Measurements from ENCODE around the gene PGGHG.
A peak's percentile ranks its signal among the peaks of the same experiment; 100 is the strongest.

The PGGHG gene

DNA sequence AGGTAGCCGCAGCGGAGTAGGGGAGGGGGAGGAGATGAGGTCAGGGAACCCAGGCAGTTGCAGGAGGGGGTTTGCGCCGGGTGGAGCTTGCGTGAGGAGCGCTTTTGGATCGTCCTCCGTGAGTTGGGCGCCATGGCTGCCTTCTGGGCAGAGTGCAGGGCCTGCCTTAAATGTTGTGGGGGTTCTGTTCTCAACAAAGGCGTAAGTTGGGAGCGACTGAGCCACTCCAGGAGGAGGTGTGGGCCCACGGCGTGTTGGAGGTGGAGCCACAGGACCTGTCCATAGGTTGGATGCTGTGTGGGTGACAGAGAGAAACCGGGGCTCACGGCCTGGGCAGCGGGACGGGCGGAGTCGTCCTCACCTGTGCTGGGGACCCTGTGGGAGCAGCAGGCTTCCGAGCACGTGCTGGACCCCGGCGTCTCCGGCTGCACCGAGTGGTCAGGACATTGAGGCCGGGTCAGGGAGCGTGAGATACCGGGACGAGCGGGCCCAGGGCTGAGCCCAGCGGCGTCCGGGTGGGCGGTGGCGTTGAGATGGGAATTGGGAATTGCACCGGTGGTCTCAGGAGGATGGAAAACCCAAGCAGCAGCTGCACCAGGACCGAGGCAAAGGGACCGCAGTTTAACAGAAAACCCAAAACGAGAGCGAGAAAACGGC is 977 bp upstream of the PGGHG start:
- Histone ChIP-seq H3K27me3 (ENCODE audit: control insufficient read depth in 1 of 2, insufficient read depth in 2 of 2, low read length in 2 of 2) (peaks cover 13% of the 10 kb centered on the region in 2 donors), H3K9me3 (ENCODE audit: control insufficient read depth in 2 of 2, low read length in 2 of 2) (no peaks in the 10 kb centered on the region), H3K36me3 (ENCODE audit: control insufficient read depth in 2 of 2, insufficient read depth in 2 of 2, low read length in 2 of 2) (no peaks in the 10 kb centered on the region), H3K4me3 (ENCODE audit: low read length in 2 of 2) (peak overlapping the region; percentile 47 to 77), H3K4me1 (ENCODE audit: control insufficient read depth, insufficient read depth, low read length) (peaks cover 16% of the 10 kb centered on the region), H3K9ac (ENCODE audit: low read length in 2 of 2) (peak overlapping the region; percentile 35 to 60), H3K27ac (ENCODE audit: low read length) (no peak overlapping the region)

DNA sequence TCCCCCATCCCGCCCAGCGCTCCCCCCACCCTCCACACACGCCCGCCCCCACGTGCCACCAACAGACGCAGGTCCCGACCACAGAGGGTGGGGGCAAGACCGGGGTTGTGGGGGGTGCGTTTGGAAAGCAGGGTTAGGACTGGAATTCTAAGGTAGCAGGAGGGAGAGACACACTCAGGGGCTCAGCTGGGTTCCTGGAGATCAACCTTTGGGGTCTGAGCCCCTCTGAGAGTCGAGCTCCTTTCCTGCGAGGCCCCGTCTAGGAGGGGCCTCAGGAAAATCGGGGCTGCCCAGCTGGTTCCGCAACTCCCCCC is 429 bp downstream of the PGGHG start:
- Histone ChIP-seq H3K4me3 (ENCODE audit: low read length in 2 of 2) (peak overlapping the region in 1 of 2 donors; percentile 54), H3K27me3 (ENCODE audit: control insufficient read depth in 1 of 2, insufficient read depth in 2 of 2, low read length in 2 of 2) (peaks cover 5 to 6% of the 10 kb centered on the region in 2 donors), H3K27ac (ENCODE audit: low read length) (no peak overlapping the region), H3K36me3 (ENCODE audit: control insufficient read depth in 2 of 2, insufficient read depth in 2 of 2, low read length in 2 of 2) (no peaks in the 10 kb centered on the region), H3K4me1 (ENCODE audit: control insufficient read depth, insufficient read depth, low read length) (peaks cover 16% of the 10 kb centered on the region), H3K9me3 (ENCODE audit: control insufficient read depth in 2 of 2, low read length in 2 of 2) (no peaks in the 10 kb centered on the region), H3K9ac (ENCODE audit: low read length in 2 of 2) (peak overlapping the region in 1 of 2 donors; percentile 33)

DNA sequence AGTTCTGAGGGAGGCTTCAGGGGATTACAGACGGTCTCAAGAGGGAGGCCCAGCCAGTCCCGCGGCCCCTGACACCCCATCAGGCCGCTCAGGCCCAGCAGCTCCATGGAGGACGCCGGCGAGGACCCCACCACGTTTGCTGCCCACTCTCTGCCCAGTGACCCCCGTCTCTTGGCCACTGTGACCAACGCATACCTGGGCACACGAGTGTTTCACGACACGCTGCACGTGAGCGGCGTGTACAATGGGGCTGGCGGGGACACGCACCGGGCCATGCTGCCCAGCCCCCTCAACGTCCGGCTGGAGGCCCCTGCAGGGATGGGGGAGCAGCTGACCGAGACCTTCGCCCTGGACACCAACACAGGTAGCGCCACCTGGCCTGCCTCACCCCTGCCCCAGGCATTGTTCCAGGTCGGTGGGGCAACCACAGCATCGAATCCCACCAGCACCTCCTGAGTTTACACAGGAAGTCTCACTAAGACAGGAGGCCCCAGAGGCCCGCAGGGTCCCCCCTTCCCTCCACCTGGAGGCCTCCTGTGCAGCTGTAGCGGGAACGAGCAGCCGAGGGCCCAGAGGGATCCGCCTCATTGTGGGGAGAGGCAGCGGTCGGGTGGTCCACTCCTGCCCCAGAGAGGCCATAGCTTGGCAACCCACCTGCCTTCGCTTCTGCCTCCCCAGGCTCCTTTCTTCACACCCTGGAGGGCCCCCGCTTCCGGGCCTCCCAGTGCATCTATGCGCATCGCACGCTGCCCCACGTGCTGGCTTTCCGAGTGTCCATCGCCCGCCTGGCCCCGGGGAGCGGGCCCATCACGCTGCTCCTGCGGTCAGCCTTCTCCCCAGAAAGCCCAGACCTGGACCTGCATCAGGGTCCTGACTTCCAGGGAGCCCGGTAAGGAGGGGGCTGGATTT is 1.0 kb downstream of the PGGHG start:
- no peaks in the 10 kb centered on the region for H3K9me3 ChIP-seq (ENCODE audit: control insufficient read depth in 2 of 2, low read length in 2 of 2)
- H3K27me3 ChIP-seq (ENCODE audit: control insufficient read depth in 1 of 2, insufficient read depth in 2 of 2, low read length in 2 of 2): peaks cover 3 to 6% of the 10 kb centered on the region in 2 donors
- H3K36me3 ChIP-seq (ENCODE audit: control insufficient read depth in 2 of 2, insufficient read depth in 2 of 2, low read length in 2 of 2): no peaks in the 10 kb centered on the region
- H3K4me1 ChIP-seq (ENCODE audit: control insufficient read depth, insufficient read depth, low read length): peaks cover 16% of the 10 kb centered on the region
- peak overlapping the region in 1 of 2 donors; percentile 54 for H3K4me3 ChIP-seq (ENCODE audit: low read length in 2 of 2)
- no peak overlapping the region for H3K27ac ChIP-seq (ENCODE audit: low read length)
- peak overlapping the region in 1 of 2 donors; percentile 33 for H3K9ac ChIP-seq (ENCODE audit: low read length in 2 of 2)

DNA sequence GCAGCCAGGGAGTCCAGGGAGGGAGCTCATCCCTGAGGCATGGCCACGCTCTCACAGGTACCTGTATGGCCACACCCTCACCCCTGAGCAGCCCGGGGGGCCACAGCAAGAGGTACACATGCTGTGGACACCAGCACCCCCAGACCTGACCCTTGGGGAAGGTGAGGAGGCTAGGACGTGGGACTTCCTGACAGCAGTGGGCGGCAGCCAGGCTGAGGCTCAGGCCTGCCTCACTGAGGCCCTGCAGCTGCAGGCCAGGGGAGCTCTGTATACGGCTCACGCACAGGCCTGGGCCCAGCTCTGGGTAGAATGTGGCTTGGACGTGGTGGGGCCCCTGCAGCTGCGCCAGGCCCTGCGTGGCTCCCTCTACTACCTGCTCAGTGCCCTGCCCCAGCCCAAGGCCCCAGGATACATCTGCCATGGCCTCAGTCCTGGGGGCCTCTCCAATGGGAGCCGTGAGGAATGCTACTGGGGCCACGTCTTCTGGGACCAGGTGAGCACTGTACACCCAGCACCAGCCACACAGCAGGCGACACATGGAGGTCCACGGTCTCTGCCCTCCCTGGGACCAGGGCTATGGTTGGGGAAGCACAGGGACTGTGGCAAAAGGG is 1.8 kb downstream of the PGGHG start:
- Histone ChIP-seq H3K27ac (ENCODE audit: low read length) (no peak overlapping the region), H3K9me3 (ENCODE audit: control insufficient read depth in 2 of 2, low read length in 2 of 2) (no peaks in the 10 kb centered on the region), H3K36me3 (ENCODE audit: control insufficient read depth in 2 of 2, insufficient read depth in 2 of 2, low read length in 2 of 2) (no peaks in the 10 kb centered on the region), H3K27me3 (ENCODE audit: control insufficient read depth in 1 of 2, insufficient read depth in 2 of 2, low read length in 2 of 2) (peaks cover 0 to 4% of the 10 kb centered on the region in 2 donors), H3K4me3 (ENCODE audit: low read length in 2 of 2) (no peak overlapping the region), H3K9ac (ENCODE audit: low read length in 2 of 2) (no peak overlapping the region), H3K4me1 (ENCODE audit: control insufficient read depth, insufficient read depth, low read length) (peaks cover 16% of the 10 kb centered on the region)

DNA sequence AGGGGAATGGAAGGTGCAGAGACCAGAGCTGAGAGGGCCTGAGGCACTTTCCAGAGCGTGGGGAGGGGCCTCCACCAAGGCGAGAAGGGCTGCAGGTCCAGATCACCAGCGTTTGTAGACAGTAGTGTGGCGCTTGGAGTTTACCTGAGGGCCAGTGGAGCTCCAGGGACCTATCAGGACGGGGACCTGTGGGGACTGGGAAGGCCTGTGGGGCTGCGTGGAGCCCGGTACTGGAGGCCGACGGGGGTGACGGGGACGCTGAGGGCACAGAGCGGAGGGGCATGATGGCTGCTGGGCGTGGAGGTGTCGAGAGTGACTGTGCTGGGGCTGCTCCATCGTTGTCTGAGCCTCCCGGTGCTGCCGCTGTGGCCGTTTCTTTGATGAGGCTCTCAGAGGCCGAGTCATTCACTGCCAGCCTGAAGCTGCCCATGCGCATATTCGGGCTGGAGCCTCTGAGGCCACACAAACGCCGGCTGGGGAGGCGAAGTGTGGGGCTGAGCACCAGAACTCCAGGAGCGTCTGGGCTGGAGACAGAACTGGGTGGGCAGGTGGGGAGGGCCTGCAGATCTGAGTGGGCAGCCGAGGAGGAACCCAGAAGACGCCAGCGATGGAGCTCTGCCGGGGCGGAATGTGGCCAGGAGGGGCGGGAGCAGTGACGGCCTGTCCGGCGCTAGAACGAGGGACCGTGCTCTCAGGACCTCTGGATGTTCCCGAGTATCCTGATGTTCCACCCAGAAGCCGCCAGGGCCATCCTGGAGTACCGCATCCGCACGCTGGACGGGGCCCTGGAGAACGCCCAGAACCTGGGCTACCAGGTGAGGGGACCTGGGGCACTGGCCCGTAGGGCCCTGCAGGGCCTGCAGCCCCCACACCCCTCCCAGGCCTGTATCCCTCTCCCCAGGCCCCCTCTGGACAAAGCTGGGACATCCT is 2.6 kb downstream of the PGGHG start:
- no peak overlapping the region for H3K4me3 ChIP-seq (ENCODE audit: low read length in 2 of 2)
- peaks cover 2 to 7% of the 10 kb centered on the region in 2 donors for H3K27me3 ChIP-seq (ENCODE audit: control insufficient read depth in 1 of 2, insufficient read depth in 2 of 2, low read length in 2 of 2)
- H3K4me1 ChIP-seq (ENCODE audit: control insufficient read depth, insufficient read depth, low read length): peaks cover 16% of the 10 kb centered on the region
- no peak overlapping the region for H3K9ac ChIP-seq (ENCODE audit: low read length in 2 of 2)
- H3K36me3 ChIP-seq (ENCODE audit: control insufficient read depth in 2 of 2, insufficient read depth in 2 of 2, low read length in 2 of 2): no peaks in the 10 kb centered on the region
- no peak overlapping the region for H3K27ac ChIP-seq (ENCODE audit: low read length)
- no peaks in the 10 kb centered on the region for H3K9me3 ChIP-seq (ENCODE audit: control insufficient read depth in 2 of 2, low read length in 2 of 2)

GRCh38 chr11:292211-293121 is 3.5 kb downstream of the PGGHG start:
- Histone ChIP-seq H3K36me3 (ENCODE audit: control insufficient read depth in 2 of 2, insufficient read depth in 2 of 2, low read length in 2 of 2) (no peaks in the 10 kb centered on the region), H3K9me3 (ENCODE audit: control insufficient read depth in 2 of 2, low read length in 2 of 2) (no peaks in the 10 kb centered on the region), H3K27me3 (ENCODE audit: control insufficient read depth in 1 of 2, insufficient read depth in 2 of 2, low read length in 2 of 2) (peaks cover 3 to 11% of the 10 kb centered on the region in 2 donors), H3K9ac (ENCODE audit: low read length in 2 of 2) (no peak overlapping the region), H3K4me3 (ENCODE audit: low read length in 2 of 2) (no peak overlapping the region), H3K4me1 (ENCODE audit: control insufficient read depth, insufficient read depth, low read length) (peaks cover 18% of the 10 kb centered on the region), H3K27ac (ENCODE audit: low read length) (no peak overlapping the region)

- H3K27ac ChIP-seq (ENCODE audit: low read length): no peak overlapping the region
- H3K4me3 ChIP-seq (ENCODE audit: low read length in 2 of 2): no peak overlapping the region
- H3K9ac ChIP-seq (ENCODE audit: low read length in 2 of 2): no peak overlapping the region
- H3K36me3 ChIP-seq (ENCODE audit: control insufficient read depth in 2 of 2, insufficient read depth in 2 of 2, low read length in 2 of 2): no peaks in the 10 kb centered on the region
- H3K9me3 ChIP-seq (ENCODE audit: control insufficient read depth in 2 of 2, low read length in 2 of 2): no peaks in the 10 kb centered on the region
- H3K27me3 ChIP-seq (ENCODE audit: control insufficient read depth in 1 of 2, insufficient read depth in 2 of 2, low read length in 2 of 2): peaks cover 6 to 11% of the 10 kb centered on the region in 2 donors
- H3K4me1 ChIP-seq (ENCODE audit: control insufficient read depth, insufficient read depth, low read length): peaks cover 11% of the 10 kb centered on the region
Measured at GRCh38 chr11:293271-293851, 4.4 kb downstream of the PGGHG start.

DNA sequence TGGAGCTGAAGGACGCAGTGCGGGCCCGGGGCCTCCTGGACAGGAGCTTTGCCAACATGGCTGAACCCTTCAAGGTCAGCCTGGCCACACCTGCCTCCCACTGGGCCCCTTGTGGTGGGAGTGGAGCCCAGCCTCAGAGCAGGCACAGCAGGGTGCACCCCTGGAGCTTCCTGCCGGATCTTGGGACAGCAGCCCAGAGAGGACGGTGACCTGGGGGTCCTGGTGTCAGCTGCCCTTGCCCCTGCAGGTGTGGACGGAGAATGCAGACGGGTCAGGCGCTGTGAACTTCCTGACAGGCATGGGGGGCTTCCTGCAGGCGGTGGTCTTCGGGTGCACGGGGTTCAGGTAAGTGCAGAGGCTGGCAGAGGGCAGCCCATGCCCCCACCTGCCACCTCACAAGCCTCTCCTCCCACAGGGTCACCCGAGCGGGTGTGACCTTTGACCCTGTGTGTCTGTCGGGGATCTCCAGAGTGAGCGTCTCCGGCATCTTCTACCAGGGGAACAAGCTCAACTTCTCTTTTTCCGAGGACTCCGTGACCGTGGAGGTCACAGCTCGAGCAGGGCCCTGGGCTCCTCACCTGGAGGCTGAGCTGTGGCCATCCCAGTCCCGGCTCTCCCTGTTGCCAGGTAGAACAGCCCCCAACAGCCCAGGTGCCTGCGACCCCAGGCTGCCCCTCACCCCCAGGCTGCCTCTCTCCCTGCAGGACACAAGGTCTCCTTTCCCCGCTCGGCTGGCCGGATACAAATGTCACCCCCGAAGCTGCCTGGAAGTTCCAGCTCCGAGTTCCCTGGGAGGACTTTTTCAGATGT is 5.1 kb downstream of the PGGHG start:
- Histone ChIP-seq H3K4me3 (ENCODE audit: low read length in 2 of 2) (no peak overlapping the region), H3K9me3 (ENCODE audit: control insufficient read depth in 2 of 2, low read length in 2 of 2) (no peaks in the 10 kb centered on the region), H3K27ac (ENCODE audit: low read length) (no peak overlapping the region), H3K36me3 (ENCODE audit: control insufficient read depth in 2 of 2, insufficient read depth in 2 of 2, low read length in 2 of 2) (no peaks in the 10 kb centered on the region), H3K9ac (ENCODE audit: low read length in 2 of 2) (no peak overlapping the region), H3K4me1 (ENCODE audit: control insufficient read depth, insufficient read depth, low read length) (peaks cover 8% of the 10 kb centered on the region), H3K27me3 (ENCODE audit: control insufficient read depth in 1 of 2, insufficient read depth in 2 of 2, low read length in 2 of 2) (peaks cover 6 to 11% of the 10 kb centered on the region in 2 donors)

GRCh38 chr11:294780-295179 is 5.9 kb downstream of the PGGHG start:
- H3K9me3 ChIP-seq (ENCODE audit: control insufficient read depth in 2 of 2, low read length in 2 of 2): no peaks in the 10 kb centered on the region
- H3K36me3 ChIP-seq (ENCODE audit: control insufficient read depth in 2 of 2, insufficient read depth in 2 of 2, low read length in 2 of 2): no peaks in the 10 kb centered on the region
- no peak overlapping the region for H3K27ac ChIP-seq (ENCODE audit: low read length)
- H3K4me3 ChIP-seq (ENCODE audit: low read length in 2 of 2): no peak overlapping the region
- peaks cover 8 to 13% of the 10 kb centered on the region in 2 donors for H3K27me3 ChIP-seq (ENCODE audit: control insufficient read depth in 1 of 2, insufficient read depth in 2 of 2, low read length in 2 of 2)
- peaks cover 3% of the 10 kb centered on the region for H3K4me1 ChIP-seq (ENCODE audit: control insufficient read depth, insufficient read depth, low read length)
- H3K9ac ChIP-seq (ENCODE audit: low read length in 2 of 2): no peak overlapping the region

Data from stomach smooth muscle (tissue), 2 donors.